Measurements from ENCODE around the gene WDR18. TPM values are rescaled to one million over a fixed set of nuclear protein-coding genes. Genes with fewer than 3 reads are reported as not detected.

Gene WDR18
- polyA plus RNA-seq, 1 of the 3 experiments (the other 2 are of a cell fraction), result 47.9 TPM

GRCh38 chr19:988081-988480 is 3.9 kb downstream of the WDR18 start:
- H3F3A ChIP-seq (replicated peaks; ENCODE audit: insufficient read depth), result peaks cover 3% of the 10 kb centered on the region
- peaks cover 0 to 7% of the 10 kb centered on the region in 2 experiments; a peak in 2 of 4 replicates for H3K4me1 ChIP-seq (ENCODE audit: control insufficient read depth in 1 of 2, insufficient read depth in 2 of 2, low read depth in 1 of 2, low read length in 1 of 2)
- POLR2A ChIA-PET, result no interaction called here
- no peak for TF ChIP-seq SIN3A (IDR thresholded peaks at IDR 0.05; ENCODE audit: borderline replicate concordance, low read depth, low read length)
- no peak for TF ChIP-seq TEAD4 (IDR thresholded peaks at IDR 0.05; ENCODE audit: borderline replicate concordance, insufficient read depth)
- TF ChIP-seq RCOR1 (IDR thresholded peaks at IDR 0.05; ENCODE audit: low read length), result no peak
- H3K4me2 ChIP-seq, result no peak overlapping the region
- peaks cover 3 to 39% of the 10 kb centered on the region in 2 experiments for H3K36me3 ChIP-seq (replicated peaks in 1 of 2; ENCODE audit: control insufficient read depth in 1 of 2, insufficient read depth in 2 of 2, low read length in 1 of 2)
- no peaks in the 10 kb centered on the region for H3K9me2 ChIP-seq
- H3K27me3 ChIP-seq (ENCODE audit: insufficient read depth), result no peaks in the 10 kb centered on the region
- no peak overlapping the region for H3K4me3 ChIP-seq (ENCODE audit: low read depth in 2 of 2, low read length in 1 of 2)
- 71% methylated on average over 11 of the region's 14 CpGs for WGBS (ENCODE audit: low lambda C conversion rate)
- DNase-seq, result no peak
- 0 out of 2 replicates have a peak, but pooled peaks cover 6% of the 10 kb centered on the region for H4K20me1 ChIP-seq (ENCODE audit: insufficient read depth)
- CTCF ChIA-PET, result interaction anchor here (1.0 to 10.7 kb wide), 3 partner anchors 8 to 187 kb away, joined by 3 to 161 read pairs (median 3); partner anchors contain the start of gene KISS1R
- H3K79me2 ChIP-seq (ENCODE audit: insufficient read depth), result peaks cover 8% of the 10 kb centered on the region; the same call in 1 of the 2 replicates
- no peak overlapping the region for H3K9ac ChIP-seq
- H3K9me3 ChIP-seq, result no peaks in the 10 kb centered on the region
- H3K27ac ChIP-seq (ENCODE audit: low read depth in 2 of 2, low read length in 1 of 2), result no peak overlapping the region
- no peak overlapping the region for H2AFZ ChIP-seq (ENCODE audit: low read depth)

- H3K79me2 ChIP-seq (ENCODE audit: insufficient read depth), result peaks cover 8% of the 10 kb centered on the region; the same call in 1 of the 2 replicates
- no peaks in the 10 kb centered on the region for H3F3A ChIP-seq (replicated peaks; ENCODE audit: insufficient read depth)
- WGBS (ENCODE audit: low lambda C conversion rate), result 88% methylated on average over 8 of the region's 15 CpGs
- no peaks in the 10 kb centered on the region for H3K9me2 ChIP-seq
- H3K9ac ChIP-seq, result no peak overlapping the region
- H3K27ac ChIP-seq (ENCODE audit: low read depth in 2 of 2, low read length in 1 of 2), result no peak overlapping the region
- ChIA-PET POLR2A (no interaction called here), CTCF (interaction anchor here (1.3 to 10.7 kb wide), 3 partner anchors 8 to 68 kb away, joined by 3 to 161 read pairs (median 4); partner anchors contain the start of gene KISS1R)
- no peak for DNase-seq
- H3K4me3 ChIP-seq (ENCODE audit: low read depth in 2 of 2, low read length in 1 of 2), result no peak overlapping the region
- H4K20me1 ChIP-seq (ENCODE audit: insufficient read depth), result 0 out of 2 replicates have a peak, but pooled peaks cover 6% of the 10 kb centered on the region
- H3K36me3 ChIP-seq (replicated peaks in 1 of 2; ENCODE audit: control insufficient read depth in 1 of 2, insufficient read depth in 2 of 2, low read length in 1 of 2), result peaks cover 3 to 42% of the 10 kb centered on the region in 2 experiments
- no peaks in the 10 kb centered on the region for H3K9me3 ChIP-seq
- no peak overlapping the region for H3K4me2 ChIP-seq
- H3K27me3 ChIP-seq (ENCODE audit: insufficient read depth), result no peaks in the 10 kb centered on the region
- H2AFZ ChIP-seq (ENCODE audit: low read depth), result no peak overlapping the region
- H3K4me1 ChIP-seq (ENCODE audit: control insufficient read depth in 1 of 2, insufficient read depth in 2 of 2, low read depth in 1 of 2, low read length in 1 of 2), result peaks cover 0 to 7% of the 10 kb centered on the region in 2 experiments; a peak in 2 of 4 replicates
- TF ChIP-seq ELF1 (IDR thresholded peaks at IDR 0.05) (no peak), MEF2A (IDR thresholded peaks at IDR 0.05; ENCODE audit: borderline replicate concordance, low read depth) (no peak), FOXM1 (IDR thresholded peaks at IDR 0.05; ENCODE audit: low read depth) (no peak), CTCF (IDR thresholded peaks at IDR 0.05) (no peak), NFIC (IDR thresholded peaks at IDR 0.05; ENCODE audit: borderline replicate concordance) (no peak), MXI1 (IDR thresholded peaks at IDR 0.05; ENCODE audit: low read depth, low read length) (no peak), POLR2AphosphoS5 (IDR thresholded peaks at IDR 0.05; ENCODE audit: low read depth, low read length) (no peak), FOXJ3 (CRISPR knock-in tag; IDR thresholded peaks at IDR 0.05) (no peak), TCF12 (IDR thresholded peaks at IDR 0.05) (no peak), ZBTB33 (IDR thresholded peaks at IDR 0.05; ENCODE audit: borderline replicate concordance, low read depth) (no peak), FOSL2 (IDR thresholded peaks at IDR 0.05; ENCODE audit: borderline replicate concordance, low read depth) (no peak), EZH2phosphoT487 (IDR thresholded peaks at IDR 0.05; ENCODE audit: borderline replicate concordance, low read depth) (no peak), JUND (IDR thresholded peaks at IDR 0.05) (no peak), USF2 (IDR thresholded peaks at IDR 0.05; ENCODE audit: borderline replicate concordance, low read depth, low read length) (no peak), CHD2 (IDR thresholded peaks at IDR 0.05; ENCODE audit: low read length, partially characterized antibody) (no peak), MAX (IDR thresholded peaks at IDR 0.05; ENCODE audit: low read depth) (no peak), REST (IDR thresholded peaks at IDR 0.05; ENCODE audit: low read depth, low read length) (no peak), RCOR1 (IDR thresholded peaks at IDR 0.05; ENCODE audit: low read length) (no peak)
Observed at GRCh38 chr19:988510-988909, 4.4 kb downstream of the WDR18 start.

Data from SK-N-SH (cell line).